OCI-LY1 (cell line): Measurements from ENCODE around the gene HSF2BP.

Experiments
- H2AFZ ChIP-seq: fragments of 200-600 bp; sonication (generic), shearing (Covaris generic); 2 replicates; pipeline ENCODE4 v1.6.0; 2014; ENCODE audit warnings: antibody characterized with exemption, mild to moderate bottlenecking, low read length
- H3F3A ChIP-seq: fragments of 200-600 bp; sonication (generic), shearing (Covaris generic); 2 replicates; pipeline ENCODE4 v1.6.0; 2014; ENCODE audit warnings: mild to moderate bottlenecking, antibody characterized with exemption, low read length, moderate library complexity; ENCODE audit not compliant: insufficient read depth
- H3K27ac ChIP-seq: fragments of 200-600 bp; sonication (generic); 2 replicates; pipeline ENCODE4 v1.5.1; 2014; ENCODE audit warnings: low read length, mixed run types, mild to moderate bottlenecking, low read depth; ENCODE audit not compliant: poor library complexity, severe bottlenecking
- H3K27me3 ChIP-seq: fragments of 200-600 bp; sonication (generic); 2 replicates; pipeline ENCODE4 v1.6.0; 2014; ENCODE audit warnings: antibody characterized with exemption, mild to moderate bottlenecking, low read length, moderate library complexity; ENCODE audit not compliant: insufficient read depth
- H3K36me3 ChIP-seq: fragments of 200-600 bp; sonication (generic); 2 replicates; pipeline ENCODE4 v1.6.1; 2014; ENCODE audit warnings: mild to moderate bottlenecking, antibody characterized with exemption, low read length, moderate library complexity, mixed read lengths; ENCODE audit not compliant: insufficient read depth
- H3K4me1 ChIP-seq: fragments of 200-600 bp; sonication (generic); 2 replicates; pipeline ENCODE4 v1.5.1; 2014; ENCODE audit warnings: mild to moderate bottlenecking, low read length, moderate library complexity; ENCODE audit not compliant: insufficient read depth, severe bottlenecking
- H3K4me2 ChIP-seq: fragments of 200-600 bp; sonication (generic), shearing (Covaris generic); 2 replicates; pipeline ENCODE4 v1.6.1; 2014; ENCODE audit warnings: low read length
- H3K4me3 ChIP-seq: fragments of 200-600 bp; sonication (generic); 2 replicates; pipeline ENCODE4 v1.5.1; 2014; ENCODE audit warnings: low read length, low read depth, mild to moderate bottlenecking, mixed read lengths; ENCODE audit not compliant: poor library complexity, severe bottlenecking
- H3K79me2 ChIP-seq: fragments of 200-600 bp; shearing (Covaris generic); 2 replicates; pipeline ENCODE4 v1.6.1; 2016; ENCODE audit warnings: mixed run types, low read length, mixed read lengths; ENCODE audit not compliant: insufficient read depth
- H3K9ac ChIP-seq: fragments of 200-600 bp; sonication (generic), shearing (Covaris generic); 2 replicates; pipeline ENCODE4 v1.6.1; 2014; ENCODE audit warnings: mild to moderate bottlenecking, low read length, mixed read lengths
- H3K9me2 ChIP-seq: fragments of 200-600 bp; sonication (generic), shearing (Covaris generic); 2 replicates; pipeline ENCODE4 v1.6.1; 2014; ENCODE audit warnings: low read depth, mild to moderate bottlenecking, low read length, mixed read lengths
- H3K9me3 ChIP-seq: fragments of 200-600 bp; shearing (Covaris generic); 2 replicates; pipeline ENCODE4 v1.6.1; 2014; ENCODE audit warnings: low read length, mixed read lengths
- H4K20me1 ChIP-seq: fragments of 200-600 bp; sonication (generic), shearing (Covaris generic); 2 replicates; pipeline ENCODE4 v1.6.0; 2016; ENCODE audit warnings: mild to moderate bottlenecking, low read length; ENCODE audit not compliant: insufficient read depth
- CTCF ChIP-seq: fragments of 200-600 bp; sonication (generic), shearing (Covaris generic); IDR thresholded peaks from 2 replicates; pipeline ENCODE4 v1.5.1; 2017; ENCODE audit warnings: mild to moderate bottlenecking, antibody characterized with exemption, low read length, moderate library complexity, mixed read lengths
- EZH2 ChIP-seq: fragments of 200-600 bp; sonication (generic), shearing (Covaris generic); IDR thresholded peaks from 2 replicates; pipeline ENCODE4 v1.8.0; 2017; ENCODE audit warnings: borderline replicate concordance, mixed run types, mild to moderate bottlenecking, antibody characterized with exemption, low read length, moderate library complexity, mixed read lengths

The HSF2BP gene

GRCh38 chr21:43644071-43644470, 15.2 kb downstream of the HSF2BP start:
- Histone ChIP-seq H3K9ac (no peak overlapping the region), H2AFZ (no peak overlapping the region)
- TF ChIP-seq CTCF: no peak
- no peak for TF ChIP-seq EZH2

GRCh38 chr21:43643193-43643592, 16.1 kb downstream of the HSF2BP start:
- Histone ChIP-seq H4K20me1 (no peaks in the 10 kb centered on the region), H3K4me1 (no peaks in the 10 kb centered on the region), H3K9ac (no peak overlapping the region), H3K27ac (no peak overlapping the region), H3K9me3 (no peaks in the 10 kb centered on the region), H3K4me2 (no peak overlapping the region), H3F3A (no peaks in the 10 kb centered on the region), H3K36me3 (no peaks in the 10 kb centered on the region), H3K9me2 (no peaks in the 10 kb centered on the region), H2AFZ (no peak overlapping the region), H3K79me2 (no peaks in the 10 kb centered on the region), H3K4me3 (no peak overlapping the region), H3K27me3 (no peaks in the 10 kb centered on the region; the same call in 1 of the 2 replicates)
- no peak for TF ChIP-seq EZH2
- no peak for TF ChIP-seq CTCF

More at GRCh38 chr21:43644071-43644470, 15.2 kb downstream of the HSF2BP start:
- H3F3A ChIP-seq: no peaks in the 10 kb centered on the region
- no peaks in the 10 kb centered on the region for H3K36me3 ChIP-seq
- no peaks in the 10 kb centered on the region; the same call in 1 of the 2 replicates for H3K27me3 ChIP-seq
- H3K9me3 ChIP-seq: no peaks in the 10 kb centered on the region
- no peaks in the 10 kb centered on the region for H3K4me1 ChIP-seq
- H3K4me3 ChIP-seq: no peak overlapping the region
- H3K27ac ChIP-seq: no peak overlapping the region
- no peaks in the 10 kb centered on the region for H3K79me2 ChIP-seq
- H4K20me1 ChIP-seq: no peaks in the 10 kb centered on the region
- no peaks in the 10 kb centered on the region for H3K9me2 ChIP-seq
- H3K4me2 ChIP-seq: no peak overlapping the region

GRCh38 chr21:43640400-43640799, 18.9 kb downstream of the HSF2BP start:
- no peaks in the 10 kb centered on the region for H3K36me3 ChIP-seq
- no peaks in the 10 kb centered on the region for H3F3A ChIP-seq
- H3K9ac ChIP-seq: no peak overlapping the region
- TF ChIP-seq EZH2 (no peak), CTCF (no peak)
- H3K79me2 ChIP-seq: no peaks in the 10 kb centered on the region
- H4K20me1 ChIP-seq: no peaks in the 10 kb centered on the region
- no peaks in the 10 kb centered on the region for H3K9me2 ChIP-seq
- H3K27me3 ChIP-seq: no peaks in the 10 kb centered on the region; the same call in 1 of the 2 replicates
- no peak overlapping the region for H3K4me3 ChIP-seq
- no peak overlapping the region for H3K4me2 ChIP-seq
- no peaks in the 10 kb centered on the region for H3K4me1 ChIP-seq
- H3K27ac ChIP-seq: no peak overlapping the region
- no peak overlapping the region for H2AFZ ChIP-seq
- no peaks in the 10 kb centered on the region for H3K9me3 ChIP-seq
